Thyroid gland (tissue), 4 donors: ENCODE results near the gene PPP4R2.
"Not testable (repeated sequence)": the region's sequence is repeated elsewhere in the genome, so short reads cannot be mapped to it uniquely, and the experiment has no call there.

ENCODE experiments used
- CTCF ChIP-seq, 6 experiments: fragments of 200-600 bp in 3 of 6; fragments of 450-650 bp in 3 of 6; sonication (generic) in 3 of 6; IDR thresholded peaks; one replicate each; pipeline ENCODE4 v1.5.1; 2016 to 2019; ENCODE audit warnings: antibody characterized with exemption in 6 of 6, mild to moderate bottlenecking in 2 of 6, inconsistent platforms in 1 of 6, moderate library complexity in 1 of 6
- POLR2A ChIP-seq, 2 donors: fragments of 450-650 bp; IDR thresholded peaks; one replicate each; pipeline ENCODE4 v1.6.1; 2017; ENCODE audit warnings: antibody characterized with exemption in 2 of 2, mild to moderate bottlenecking in 2 of 2, moderate library complexity in 1 of 2

GRCh38 chr3:73003050-73003449 is 6.4 kb downstream of the PPP4R2 start:
- not testable (repeated sequence) for TF ChIP-seq CTCF, POLR2A (IDR thresholded peaks at IDR 0.05)
